HepG2 (cell line): ENCODE results near the gene KAT6B. TPM values are rescaled to one million over a fixed set of nuclear protein-coding genes. Genes with fewer than 3 reads are reported as not detected.

ENCODE experiments used
- ATAC-seq: fragments of 200-7000 bp; cut with Tn5 transposase; 3 replicates; pipeline ENCODE4 v1.9.1; 2020; ENCODE audit warnings: mild to moderate bottlenecking, moderate library complexity
- BruUV-seq: library from RNA; stranded (reverse); fragments of 400-500 nt; replicated peaks from 2 replicates; lab custom pipeline; 2021; lab: Mats Ljungman, UMichigan
- CTCF ChIA-PET: fragments of 300-600 bp; formaldehyde crosslinking; extraction: SDS; loops from one replicate; lab custom pipeline; 2021; ENCODE audit warnings: low total read pairs, inconsistent platforms, low intra/inter-chr PET ratio; lab: Yijun Ruan, JAX
- POLR2A ChIA-PET: fragments of 350-600 bp; sonication (Branson Sonifier 250); formaldehyde crosslinking; loops from one replicate; lab custom pipeline; 2020; ENCODE audit warnings: antibody characterized with exemption, inconsistent platforms; lab: Yijun Ruan, JAX
- DNase-seq: peaks from one replicate; pipeline ENCODE4 v3.0.0-alpha.2; 2015; ENCODE audit warnings: low spot score
- FAIRE-seq: peaks from 3 replicates; lab custom pipeline; 2011; peaks lifted over from hg19 to GRCh38; lab: Jason Lieb, UNC
- H2AFZ ChIP-seq: one replicate; pipeline ENCODE4 v1.6.1; 2011; ENCODE audit warnings: low read length, inconsistent platforms
- H3K27ac ChIP-seq: fragments of 300-600 bp; 3 replicates; pipeline ENCODE4 v1.8.0; 2011; ENCODE audit warnings: mixed run types, mild to moderate bottlenecking, mixed read lengths, low read length, inconsistent platforms; ENCODE audit not compliant: insufficient read depth; ENCODE audit errors: extremely low read length
- H3K27me3 ChIP-seq, 2 experiments: fragments of 200-600 bp in 1 of 2; 2 replicates in 1 of 2; 3 replicates in 1 of 2; pipeline versions ENCODE4 v1.6.0 to v1.8.0; 2011; ENCODE audit warnings: low read length in 2 of 2, mild to moderate bottlenecking in 2 of 2, moderate library complexity in 2 of 2, inconsistent platforms in 1 of 2; ENCODE audit not compliant: insufficient read depth in 2 of 2, control insufficient read depth in 1 of 2
- H3K36me3 ChIP-seq, 2 experiments: fragments of 200-600 bp in 1 of 2; replicated peaks in 1 of 2; 2 replicates in 1 of 2; 3 replicates in 1 of 2; pipeline versions ENCODE4 v1.5.1 to v1.8.0; 2011; ENCODE audit warnings: low read length in 2 of 2, inconsistent platforms in 1 of 2; ENCODE audit not compliant: insufficient read depth in 2 of 2, control insufficient read depth in 1 of 2
- H3K4me1 ChIP-seq: 2 replicates; pipeline ENCODE4 v1.5.1; 2012; ENCODE audit warnings: low read length, inconsistent platforms; ENCODE audit not compliant: insufficient read depth
- H3K4me2 ChIP-seq: 2 replicates; pipeline ENCODE4 v1.6.0; 2011; ENCODE audit warnings: low read depth, low read length, inconsistent platforms
- H3K4me3 ChIP-seq, 3 experiments: fragments of 200-600 bp in 1 of 3; sonication (generic), shearing (Covaris generic) in 1 of 3; replicated peaks in 1 of 3; 2 replicates each; pipeline ENCODE4 v1.5.1; 2011 to 2016; ENCODE audit warnings: low read length in 3 of 3, inconsistent platforms in 2 of 3, low read depth in 2 of 3, mild to moderate bottlenecking in 2 of 3, control low read depth in 1 of 3, mixed read lengths in 1 of 3; ENCODE audit not compliant: insufficient read depth in 1 of 3
- H3K79me2 ChIP-seq: one replicate; pipeline ENCODE4 v1.6.1; 2011; ENCODE audit warnings: low read length, inconsistent platforms; ENCODE audit not compliant: insufficient read depth
- H3K9ac ChIP-seq: 2 replicates; pipeline ENCODE4 v1.6.0; 2011; ENCODE audit warnings: mild to moderate bottlenecking, low read depth, low read length, inconsistent platforms; ENCODE audit not compliant: insufficient read depth
- H3K9me3 ChIP-seq: 2 replicates; pipeline ENCODE4 v1.5.1; 2012; ENCODE audit warnings: mild to moderate bottlenecking, low read length
- H4K20me1 ChIP-seq: 2 replicates; pipeline ENCODE4 v1.6.0; 2011; ENCODE audit warnings: inconsistent platforms, mild to moderate bottlenecking, low read length, moderate library complexity; ENCODE audit not compliant: insufficient read depth
- AHR ChIP-seq: IDR thresholded peaks from 2 replicates; pipeline ENCODE4 v1.6.1; 2018; ENCODE audit warnings: missing genetic modification reagents, missing compliant biosample characterization
- CBX5 ChIP-seq: sonication (generic); formaldehyde crosslinking; IDR thresholded peaks from 2 replicates; pipeline ENCODE4 v1.4.0; 2020; ENCODE audit warnings: missing genetic modification reagents, borderline replicate concordance
- FOSL1 ChIP-seq: sonication (generic); formaldehyde crosslinking; IDR thresholded peaks from 2 replicates; pipeline ENCODE4 v1.9.0; 2021; ENCODE audit warnings: missing genetic modification reagents, borderline replicate concordance
- KDM5A ChIP-seq: fragments of 200-600 bp; sonication (generic); IDR thresholded peaks from 2 replicates; pipeline ENCODE4 v1.7.0; 2018; ENCODE audit warnings: antibody characterized with exemption, mild to moderate bottlenecking, low read length, borderline replicate concordance
- MAFF ChIP-seq: IDR thresholded peaks from 2 replicates; pipeline ENCODE4 v1.6.1; 2011; ENCODE audit warnings: low read depth, low read length, improper control_type of control experiment
- TP53 ChIP-seq: sonication (generic); formaldehyde crosslinking; conservative IDR thresholded peaks from 2 replicates; pipeline ENCODE4 v1.4.0; 2020; ENCODE audit warnings: missing genetic modification reagents
- ZNF431 ChIP-seq: sonication (generic); formaldehyde crosslinking; IDR thresholded peaks from 2 replicates; pipeline ENCODE4 v1.9.0; 2022; ENCODE audit warnings: missing genetic modification reagents, low read depth, mild to moderate bottlenecking, borderline replicate concordance
- ZNF460 ChIP-seq: sonication (generic); formaldehyde crosslinking; IDR thresholded peaks from 2 replicates; pipeline ENCODE4 v1.5.1; 2020; ENCODE audit warnings: missing genetic modification reagents, mild to moderate bottlenecking, borderline replicate concordance
- ZNF598 ChIP-seq: sonication (generic); formaldehyde crosslinking; IDR thresholded peaks from 2 replicates; pipeline ENCODE4 v1.5.1; 2020; ENCODE audit warnings: mild to moderate bottlenecking, missing genetic modification reagents, borderline replicate concordance
- ZNF749 ChIP-seq: sonication (generic); formaldehyde crosslinking; IDR thresholded peaks from 2 replicates; pipeline ENCODE4 v1.8.0; 2022; ENCODE audit warnings: mild to moderate bottlenecking, missing genetic modification reagents, moderate library complexity, borderline replicate concordance
- WGBS: methylation state at CpG from one replicate; pipeline ENCODE4 v1.1.6; 2017; ENCODE audit warnings: low lambda C conversion rate; 5-methylcytosine and 5-hydroxymethylcytosine counted together
- in situ Hi-C: cut with HindIII; loops from 2 replicates; pipeline ENCODE4 v1.10.0; 2017; ENCODE audit warnings: low pct_unique_long_range_greater_than_20kb; ENCODE audit not compliant: extremely low pct_ligation_motif_present
- intact Hi-C: fragments of 100-400 bp; cut with micrococcal nuclease; formaldehyde crosslinking; loops from one replicate; pipeline ENCODE4 v1.10.0; 2022; ENCODE audit not compliant: unreplicated experiment
- polyA plus RNA-seq, 8 experiments: library from polyadenylated mRNA; depleted of rRNA in 3 of 8; stranded (reverse) in 7 of 8; unstranded in 1 of 8; fragments of >200 nt; fragmentation: Illumina TruSeq in 4 of 8; extraction: Trizol in 4 of 8; gene quantifications; 2 replicates each; pipeline versions ENCODE4 v1.2.1 to v1.2.3, GENCODE V29; 2011 to 2016; ENCODE audit warnings: low read depth in 4 of 8, missing spikeins in 1 of 8, mixed read lengths in 1 of 8; ENCODE audit not compliant: insufficient read depth in 1 of 8
- total RNA-seq, 5 experiments: library from RNA; depleted of rRNA; stranded (reverse); fragments of >200 nt; fragmentation: Illumina TruSeq; extraction: Trizol; gene quantifications; 2 replicates each; pipeline ENCODE4 v1.2.3, GENCODE V29; 2016; ENCODE audit warnings: low read depth in 1 of 5
- TF ChIP-seq, protein P1 (sequence below): IDR thresholded peaks from 2 replicates; pipeline ENCODE4 v1.6.1; 2016

The KAT6B gene
- total and polyA plus RNA-seq, 2 of the 13 experiments (the other 11 are each of a cell fraction or from before 2014, with no cell fraction given) = 3.0 to 9.5 TPM

- H2AFZ ChIP-seq = no peak overlapping the region
- CTCF ChIA-PET = no interaction called here
- DNase-seq = no peak
- no peaks in the 10 kb centered on the region for H3K4me1 ChIP-seq
- 97% methylated on average over 5 of the region's 5 CpGs for WGBS
- H3K79me2 ChIP-seq = no peaks in the 10 kb centered on the region
- no peak overlapping the region for H3K4me2 ChIP-seq
- peaks cover 0 to 14% of the 10 kb centered on the region in 2 experiments; a peak in 3 of 5 replicates for H3K36me3 ChIP-seq
- no peaks in the 10 kb centered on the region for H4K20me1 ChIP-seq
- no peak overlapping the region for H3K9ac ChIP-seq
- intact Hi-C loops = no loop called here
- in situ Hi-C loops = no loop called here
- no peaks in the 10 kb centered on the region for H3K27me3 ChIP-seq
- TF ChIP-seq AHR (CRISPR knock-in tag) = no peak
- TF ChIP-seq FOSL1 (CRISPR knock-in tag) = no peak
- TF ChIP-seq ZNF598 (CRISPR knock-in tag) = no peak
- TF ChIP-seq ZNF431 (CRISPR knock-in tag) = no peak
- TF ChIP-seq ZNF749 = no peak
- TF ChIP-seq CBX5 = no peak
- TF ChIP-seq, all 625 proteins: peak for 0
- no peak overlapping the region for H3K4me3 ChIP-seq
- no TSS peak for BruUV-seq
- ATAC-seq (no peak), FAIRE-seq (no peak)
- POLR2A ChIA-PET = no interaction called here
- no peak overlapping the region for H3K27ac ChIP-seq
- H3K9me3 ChIP-seq = no peaks in the 10 kb centered on the region
These were observed 155.6 kb downstream of the KAT6B start for GRCh38 chr10:74981831-74982633.

GRCh38 chr10:74982634-74982982, 156.2 kb downstream of the KAT6B start:
- DNase-seq (no peak), FAIRE-seq (no peak), ATAC-seq (no peak)
- Histone ChIP-seq H3K79me2 (no peaks in the 10 kb centered on the region), H3K4me3 (no peak overlapping the region), H3K4me2 (no peak overlapping the region), H3K9ac (no peak overlapping the region), H3K36me3 (peaks cover 0 to 9% of the 10 kb centered on the region in 2 experiments; a peak in 3 of 5 replicates), H3K4me1 (no peaks in the 10 kb centered on the region), H3K9me3 (no peaks in the 10 kb centered on the region), H3K27ac (no peak overlapping the region), H2AFZ (no peak overlapping the region), H3K27me3 (no peaks in the 10 kb centered on the region), H4K20me1 (no peaks in the 10 kb centered on the region)
- ChIA-PET CTCF (no interaction called here), POLR2A (no interaction called here)
- in situ Hi-C loops = no loop called here
- 92% methylated on average over 2 of the region's 2 CpGs for WGBS
- TF ChIP-seq KDM5A (no peak), ZNF460 (no peak), TP53 (CRISPR knock-in tag) (no peak), MAFF (no peak)
- TF ChIP-seq, protein P1, sequence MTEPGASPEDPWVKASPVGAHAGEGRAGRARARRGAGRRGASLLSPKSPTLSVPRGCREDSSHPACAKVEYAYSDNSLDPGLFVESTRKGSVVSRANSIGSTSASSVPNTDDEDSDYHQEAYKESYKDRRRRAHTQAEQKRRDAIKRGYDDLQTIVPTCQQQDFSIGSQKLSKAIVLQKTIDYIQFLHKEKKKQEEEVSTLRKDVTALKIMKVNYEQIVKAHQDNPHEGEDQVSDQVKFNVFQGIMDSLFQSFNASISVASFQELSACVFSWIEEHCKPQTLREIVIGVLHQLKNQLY (CRISPR knock-in tag) = no peak
- BruUV-seq = no TSS peak
- intact Hi-C loops = no loop called here
